Measurements from ENCODE around the gene SLX4IP. TPM values are rescaled to one million over a fixed set of nuclear protein-coding genes. Genes with fewer than 3 reads are reported as not detected.

The SLX4IP gene
- total and polyA plus RNA-seq, 2 donors (not counting 1 experiment from before 2014, with no cell fraction given): 1.9 to 8.1 TPM

DNA sequence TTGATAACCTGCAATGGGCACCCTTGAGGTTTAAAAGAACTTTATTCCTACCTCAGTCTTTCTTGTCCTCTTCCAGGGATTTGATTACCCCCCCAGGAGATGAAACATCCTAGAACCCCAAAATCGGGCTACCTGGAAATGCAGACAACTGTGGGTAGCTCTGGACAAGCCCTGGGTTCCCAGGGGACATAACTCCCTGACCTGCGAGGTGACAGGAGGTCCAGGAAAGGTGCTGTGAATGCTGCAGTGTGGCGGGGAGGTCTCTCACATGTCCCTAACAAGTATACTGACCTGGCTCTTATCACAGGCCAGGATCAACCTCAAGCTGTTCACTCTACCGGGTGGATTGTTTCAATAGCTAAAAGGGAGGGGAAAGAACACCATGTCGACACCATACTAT, 227.0 kb downstream of the SLX4IP start:
- Histone ChIP-seq H3K4me1 (ENCODE audit: control insufficient read depth, extremely low read depth, insufficient read depth, low read length) (peaks cover 6% of the 10 kb centered on the region), H3K4me2 (ENCODE audit: extremely low read depth, insufficient read depth, low read length) (no peak overlapping the region), H4K20me1 (ENCODE audit: control insufficient read depth, extremely low read depth, insufficient read depth, low read length) (no peaks in the 10 kb centered on the region), H3K27me3 (ENCODE audit: control insufficient read depth, insufficient read depth, low read length) (no peaks in the 10 kb centered on the region), H2AFZ (ENCODE audit: low read length) (no peak overlapping the region), H3K9ac (ENCODE audit: insufficient read depth, low read length) (no peak overlapping the region), H3K27ac (ENCODE audit: insufficient read depth, low read length) (no peak overlapping the region), H3K36me3 (ENCODE audit: control insufficient read depth, insufficient read depth, low read length) (peaks cover 2% of the 10 kb centered on the region), H3K4me3 (replicated peaks in 1 of 4; ENCODE audit: control extremely low read depth in 1 of 4, insufficient read depth in 1 of 4, low read depth in 3 of 4, low read length in 4 of 4) (no peak overlapping the region), H3K79me2 (ENCODE audit: control insufficient read depth, insufficient read depth, low read length) (no peaks in the 10 kb centered on the region), H3K9me3 (ENCODE audit: control insufficient read depth, insufficient read depth, low read depth, low read length) (no peaks in the 10 kb centered on the region)
- TF ChIP-seq EZH2 (IDR thresholded peaks at IDR 0.05; ENCODE audit: low read length, missing control alignments): no peak
- TF ChIP-seq, protein P1, sequence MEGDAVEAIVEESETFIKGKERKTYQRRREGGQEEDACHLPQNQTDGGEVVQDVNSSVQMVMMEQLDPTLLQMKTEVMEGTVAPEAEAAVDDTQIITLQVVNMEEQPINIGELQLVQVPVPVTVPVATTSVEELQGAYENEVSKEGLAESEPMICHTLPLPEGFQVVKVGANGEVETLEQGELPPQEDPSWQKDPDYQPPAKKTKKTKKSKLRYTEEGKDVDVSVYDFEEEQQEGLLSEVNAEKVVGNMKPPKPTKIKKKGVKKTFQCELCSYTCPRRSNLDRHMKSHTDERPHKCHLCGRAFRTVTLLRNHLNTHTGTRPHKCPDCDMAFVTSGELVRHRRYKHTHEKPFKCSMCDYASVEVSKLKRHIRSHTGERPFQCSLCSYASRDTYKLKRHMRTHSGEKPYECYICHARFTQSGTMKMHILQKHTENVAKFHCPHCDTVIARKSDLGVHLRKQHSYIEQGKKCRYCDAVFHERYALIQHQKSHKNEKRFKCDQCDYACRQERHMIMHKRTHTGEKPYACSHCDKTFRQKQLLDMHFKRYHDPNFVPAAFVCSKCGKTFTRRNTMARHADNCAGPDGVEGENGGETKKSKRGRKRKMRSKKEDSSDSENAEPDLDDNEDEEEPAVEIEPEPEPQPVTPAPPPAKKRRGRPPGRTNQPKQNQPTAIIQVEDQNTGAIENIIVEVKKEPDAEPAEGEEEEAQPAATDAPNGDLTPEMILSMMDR (conservative IDR thresholded peaks at IDR 0.05 in 1 of 2, IDR thresholded peaks at IDR 0.05 in 1 of 2; ENCODE audit: low read depth in 1 of 2, low read length in 2 of 2): no peak
- DNase-seq (ENCODE audit: low read depth in 2 of 2): no peak

DNA sequence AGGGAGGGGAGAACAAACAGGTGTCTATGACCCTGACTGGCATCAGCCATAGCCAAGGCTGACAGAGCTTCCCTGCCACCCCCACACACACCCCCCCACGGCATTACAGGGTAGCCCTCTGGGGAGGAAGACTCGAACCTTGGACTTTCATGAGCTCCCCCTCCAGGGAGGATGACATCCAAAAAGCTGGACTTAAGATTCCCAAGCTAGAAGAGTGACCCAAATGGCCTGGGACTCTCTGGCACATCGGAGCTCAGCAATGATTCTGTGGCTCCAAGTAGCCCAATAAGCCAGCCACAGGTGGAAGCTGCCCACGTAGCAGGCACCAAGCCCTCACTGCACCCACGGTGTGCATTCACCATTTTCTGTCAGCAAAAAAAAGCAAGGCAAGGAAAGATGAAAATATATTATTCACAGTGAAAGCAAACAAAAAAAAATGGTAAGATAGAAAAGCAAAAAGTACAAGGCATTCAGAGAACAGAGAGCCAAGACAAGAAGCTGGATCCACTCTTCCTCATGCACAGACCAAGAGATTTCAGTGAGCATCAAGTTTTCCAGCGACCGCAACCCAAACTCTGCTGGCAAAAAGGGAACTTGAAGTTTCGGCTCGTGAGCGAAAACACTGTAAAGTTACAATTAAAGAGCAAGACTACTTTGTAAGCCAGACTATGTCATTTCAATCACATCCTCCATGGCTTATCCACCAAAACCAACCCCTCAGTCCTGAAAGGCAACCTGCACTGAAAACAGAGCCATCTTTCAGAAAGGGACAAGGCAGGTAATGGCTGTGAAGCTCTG, 227.8 kb downstream of the SLX4IP start:
- no peak overlapping the region for H2AFZ ChIP-seq (ENCODE audit: low read length)
- no peaks in the 10 kb centered on the region for H3K27me3 ChIP-seq (ENCODE audit: control insufficient read depth, insufficient read depth, low read length)
- H3K27ac ChIP-seq (ENCODE audit: insufficient read depth, low read length): no peak overlapping the region
- peaks cover 2% of the 10 kb centered on the region for H3K36me3 ChIP-seq (ENCODE audit: control insufficient read depth, insufficient read depth, low read length)
- no peaks in the 10 kb centered on the region for H3K9me3 ChIP-seq (ENCODE audit: control insufficient read depth, insufficient read depth, low read depth, low read length)
- H3K4me3 ChIP-seq (replicated peaks in 1 of 4; ENCODE audit: control extremely low read depth in 1 of 4, insufficient read depth in 1 of 4, low read depth in 3 of 4, low read length in 4 of 4): no peak overlapping the region
- H3K4me1 ChIP-seq (ENCODE audit: control insufficient read depth, extremely low read depth, insufficient read depth, low read length): peaks cover 8% of the 10 kb centered on the region
- H4K20me1 ChIP-seq (ENCODE audit: control insufficient read depth, extremely low read depth, insufficient read depth, low read length): no peaks in the 10 kb centered on the region
- H3K79me2 ChIP-seq (ENCODE audit: control insufficient read depth, insufficient read depth, low read length): no peaks in the 10 kb centered on the region
- no peak for DNase-seq (ENCODE audit: low read depth in 2 of 2)
- no peak overlapping the region for H3K4me2 ChIP-seq (ENCODE audit: extremely low read depth, insufficient read depth, low read length)
- no peak overlapping the region for H3K9ac ChIP-seq (ENCODE audit: insufficient read depth, low read length)
- TF ChIP-seq EZH2 (IDR thresholded peaks at IDR 0.05; ENCODE audit: low read length, missing control alignments): no peak
- TF ChIP-seq, protein P1 (conservative IDR thresholded peaks at IDR 0.05 in 1 of 2, IDR thresholded peaks at IDR 0.05 in 1 of 2; ENCODE audit: low read depth in 1 of 2, low read length in 2 of 2): no peak

GRCh38 chr20:10663756-10664155, 228.7 kb downstream of the SLX4IP start:
- no peaks in the 10 kb centered on the region for H3K9me3 ChIP-seq (ENCODE audit: control insufficient read depth, insufficient read depth, low read depth, low read length)
- TF ChIP-seq EZH2 (IDR thresholded peaks at IDR 0.05; ENCODE audit: low read length, missing control alignments): no peak
- TF ChIP-seq, protein P1 (conservative IDR thresholded peaks at IDR 0.05 in 1 of 2, IDR thresholded peaks at IDR 0.05 in 1 of 2; ENCODE audit: low read depth in 1 of 2, low read length in 2 of 2): no peak
- H3K4me2 ChIP-seq (ENCODE audit: extremely low read depth, insufficient read depth, low read length): no peak overlapping the region
- H3K9ac ChIP-seq (ENCODE audit: insufficient read depth, low read length): no peak overlapping the region
- peaks cover 8% of the 10 kb centered on the region for H3K4me1 ChIP-seq (ENCODE audit: control insufficient read depth, extremely low read depth, insufficient read depth, low read length)
- H3K27me3 ChIP-seq (ENCODE audit: control insufficient read depth, insufficient read depth, low read length): no peaks in the 10 kb centered on the region
- H3K4me3 ChIP-seq (replicated peaks in 1 of 4; ENCODE audit: control extremely low read depth in 1 of 4, insufficient read depth in 1 of 4, low read depth in 3 of 4, low read length in 4 of 4): no peak overlapping the region
- no peaks in the 10 kb centered on the region for H4K20me1 ChIP-seq (ENCODE audit: control insufficient read depth, extremely low read depth, insufficient read depth, low read length)
- H3K36me3 ChIP-seq (ENCODE audit: control insufficient read depth, insufficient read depth, low read length): peaks cover 2% of the 10 kb centered on the region
- no peaks in the 10 kb centered on the region for H3K79me2 ChIP-seq (ENCODE audit: control insufficient read depth, insufficient read depth, low read length)
- no peak overlapping the region for H2AFZ ChIP-seq (ENCODE audit: low read length)
- no peak overlapping the region for H3K27ac ChIP-seq (ENCODE audit: insufficient read depth, low read length)
- no peak for DNase-seq (ENCODE audit: low read depth in 2 of 2)
